Caco-2 (cell line): Measurements from ENCODE around the gene FAP. TPM values are rescaled to one million over a fixed set of nuclear protein-coding genes. Genes with fewer than 3 reads are reported as not detected.

Experiments used
- BruUV-seq: library from RNA; stranded (reverse); fragments of 400-500 nt; replicated peaks from 2 replicates; lab custom pipeline; 2021; lab: Mats Ljungman, UMichigan
- CTCF ChIA-PET: fragments of 300-600 bp; sonication (Branson Sonifier 250); formaldehyde crosslinking; loops from one replicate; lab custom pipeline; 2022; ENCODE audit warnings: antibody characterized with exemption; lab: Charles Lee
- POLR2A ChIA-PET: fragments of 300-600 bp; sonication (Branson Sonifier 250); formaldehyde crosslinking; loops from one replicate; lab custom pipeline; 2022; ENCODE audit warnings: antibody characterized with exemption; lab: Charles Lee
- DNase-seq, 2 experiments: peaks; one replicate each; pipeline versions ENCODE4 v3.0.0 to v3.0.0-alpha.2; 2020 to 2022
- H3K27me3 ChIP-seq: replicated peaks from 2 replicates; pipeline ENCODE4 v1.6.0; 2011; ENCODE audit warnings: low read length; ENCODE audit not compliant: control insufficient read depth, insufficient read depth
- H3K36me3 ChIP-seq: 2 replicates; pipeline ENCODE4 v1.5.1; 2011; ENCODE audit warnings: low read length; ENCODE audit not compliant: control insufficient read depth, insufficient read depth
- H3K4me1 ChIP-seq: fragments of 250-450 bp; sonication (Bioruptor Pico); 2 replicates; pipeline ENCODE4 v1.5.1; 2020; ENCODE audit warnings: mild to moderate bottlenecking
- H3K4me3 ChIP-seq: 2 replicates; pipeline ENCODE4 v1.5.1; 2011; ENCODE audit warnings: low read depth, mild to moderate bottlenecking, control low read depth, low read length
- H3K9me3 ChIP-seq: fragments of 250-450 bp; sonication (Bioruptor Pico); 2 replicates; pipeline ENCODE4 v1.5.1; 2020; ENCODE audit warnings: mild to moderate bottlenecking, moderate library complexity
- H3K27ac Mint-ChIP-seq: one replicate; pipeline ENCODE4 v1.8.0; 2022; ENCODE audit warnings: mixed read lengths; ENCODE audit not compliant: unreplicated experiment
- H3K27me3 Mint-ChIP-seq: one replicate; pipeline ENCODE4 v1.8.0; 2022; ENCODE audit warnings: mixed read lengths; ENCODE audit not compliant: insufficient read depth, unreplicated experiment
- H3K36me3 Mint-ChIP-seq: one replicate; pipeline ENCODE4 v1.8.0; 2022; ENCODE audit warnings: mild to moderate bottlenecking, mixed read lengths; ENCODE audit not compliant: insufficient read depth, unreplicated experiment
- H3K4me1 Mint-ChIP-seq: one replicate; pipeline ENCODE4 v1.8.0; 2022; ENCODE audit warnings: low read depth, mixed read lengths; ENCODE audit not compliant: unreplicated experiment
- H3K4me3 Mint-ChIP-seq: one replicate; pipeline ENCODE4 v1.8.0; 2022; ENCODE audit warnings: mild to moderate bottlenecking, moderate library complexity, mixed read lengths; ENCODE audit not compliant: unreplicated experiment
- H3K9me3 Mint-ChIP-seq: one replicate; pipeline ENCODE4 v1.8.0; 2022; ENCODE audit warnings: mixed read lengths; ENCODE audit not compliant: unreplicated experiment
- intact Hi-C: fragments of 100-400 bp; cut with micrococcal nuclease; formaldehyde crosslinking; loops from one replicate; pipeline ENCODE4 v1.10.0; 2022; ENCODE audit not compliant: unreplicated experiment
- total RNA-seq: library from RNA; stranded (reverse); gene quantifications from 2 replicates; pipeline ENCODE4 v1.2.3, GENCODE V29; 2022
- TF ChIP-seq, protein P1 (sequence below), 2 experiments: fragments of 200-600 bp in 1 of 2; IDR thresholded peaks; 1 replicate in 1 of 2; 2 replicates in 1 of 2; pipeline versions ENCODE4 v1.5.1 to v1.8.0; 2011 to 2022; ENCODE audit warnings: antibody characterized with exemption in 1 of 2, control low read depth in 1 of 2, inconsistent platforms in 1 of 2, low read depth in 1 of 2, low read length in 1 of 2, mild to moderate bottlenecking in 1 of 2, moderate library complexity in 1 of 2; ENCODE audit not compliant: insufficient read depth in 1 of 2, severe bottlenecking in 1 of 2, unreplicated experiment in 1 of 2

Gene FAP
- total RNA-seq, 1 experiment from 2014 or later: not detected

DNA sequence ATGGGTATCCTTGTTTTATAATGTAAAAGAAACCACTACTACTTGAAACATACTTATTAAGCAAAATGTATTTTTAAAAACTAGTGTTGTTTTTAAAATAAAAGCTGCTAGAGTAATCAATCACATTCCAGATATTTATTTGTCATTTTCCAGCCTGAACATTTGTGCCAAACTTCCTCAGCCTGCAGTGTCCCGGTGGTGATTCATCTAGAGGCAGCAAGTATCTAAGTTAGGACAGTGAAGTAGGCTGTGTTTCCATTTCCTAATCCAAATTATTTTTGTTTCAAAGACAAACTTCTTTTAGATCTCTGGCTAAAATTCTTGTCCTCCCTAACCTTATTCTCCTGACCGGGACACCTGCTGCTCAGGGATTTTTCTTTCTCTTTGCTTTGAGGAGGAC, 78.4 kb downstream of the FAP start:
- no peak overlapping the region for H3K27ac Mint-ChIP-seq
- POLR2A ChIA-PET: no interaction called here
- no TSS peak for BruUV-seq

DNA sequence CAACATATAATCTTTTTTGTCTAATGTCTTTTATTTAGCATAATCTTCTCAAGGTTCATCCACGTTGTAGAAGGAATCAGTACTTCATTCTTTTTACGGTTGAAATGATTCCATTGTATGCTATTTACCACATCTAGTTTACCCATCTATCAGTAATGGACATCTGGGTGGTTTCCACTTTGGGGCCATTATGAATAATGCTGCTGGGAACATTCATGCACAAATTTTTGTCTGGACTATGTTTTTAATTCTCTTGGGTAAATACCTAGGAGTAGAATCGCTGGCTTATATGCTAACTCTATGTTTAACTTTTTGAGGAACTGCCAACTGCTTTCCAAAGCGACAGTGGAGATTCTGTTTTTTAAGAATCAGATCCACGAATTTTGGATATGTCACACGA, 83.8 kb downstream of the FAP start:
- Histone ChIP-seq H3K4me3 (no peak overlapping the region), H3K4me1 (no peaks in the 10 kb centered on the region; the same call in 1 of the 2 replicates), H3K9me3 (no peaks in the 10 kb centered on the region), H3K27me3 (no peaks in the 10 kb centered on the region), H3K36me3 (no peaks in the 10 kb centered on the region)
- no peaks in the 10 kb centered on the region for H3K9me3 Mint-ChIP-seq
- POLR2A ChIA-PET: no interaction called here
- TF ChIP-seq, protein P1, sequence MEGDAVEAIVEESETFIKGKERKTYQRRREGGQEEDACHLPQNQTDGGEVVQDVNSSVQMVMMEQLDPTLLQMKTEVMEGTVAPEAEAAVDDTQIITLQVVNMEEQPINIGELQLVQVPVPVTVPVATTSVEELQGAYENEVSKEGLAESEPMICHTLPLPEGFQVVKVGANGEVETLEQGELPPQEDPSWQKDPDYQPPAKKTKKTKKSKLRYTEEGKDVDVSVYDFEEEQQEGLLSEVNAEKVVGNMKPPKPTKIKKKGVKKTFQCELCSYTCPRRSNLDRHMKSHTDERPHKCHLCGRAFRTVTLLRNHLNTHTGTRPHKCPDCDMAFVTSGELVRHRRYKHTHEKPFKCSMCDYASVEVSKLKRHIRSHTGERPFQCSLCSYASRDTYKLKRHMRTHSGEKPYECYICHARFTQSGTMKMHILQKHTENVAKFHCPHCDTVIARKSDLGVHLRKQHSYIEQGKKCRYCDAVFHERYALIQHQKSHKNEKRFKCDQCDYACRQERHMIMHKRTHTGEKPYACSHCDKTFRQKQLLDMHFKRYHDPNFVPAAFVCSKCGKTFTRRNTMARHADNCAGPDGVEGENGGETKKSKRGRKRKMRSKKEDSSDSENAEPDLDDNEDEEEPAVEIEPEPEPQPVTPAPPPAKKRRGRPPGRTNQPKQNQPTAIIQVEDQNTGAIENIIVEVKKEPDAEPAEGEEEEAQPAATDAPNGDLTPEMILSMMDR (IDR thresholded peaks at IDR 0.05; ENCODE audit: insufficient read depth in 1 of 2, low read depth in 1 of 2, low read length in 1 of 2, severe bottlenecking in 1 of 2, unreplicated experiment in 1 of 2): no peak
- CTCF ChIA-PET: interaction anchor here (0.6 to 1.2 kb wide), 2 partner anchors 139 to 142 kb away, joined by 3 read pairs; no protein-coding TSS in a partner anchor
- no peaks in the 10 kb centered on the region for H3K4me1 Mint-ChIP-seq
- no TSS peak for BruUV-seq
- no peak overlapping the region for H3K27ac Mint-ChIP-seq
- no peaks in the 10 kb centered on the region for H3K27me3 Mint-ChIP-seq
- H3K4me3 Mint-ChIP-seq: no peak overlapping the region
- intact Hi-C loops: no loop called here
- H3K36me3 Mint-ChIP-seq: no peaks in the 10 kb centered on the region
- no peak for DNase-seq

More for the DNA sequence above, 78.4 kb downstream of the FAP start:
- no peak overlapping the region for H3K4me3 Mint-ChIP-seq
- H3K27me3 Mint-ChIP-seq: peaks cover 6% of the 10 kb centered on the region
- no peaks in the 10 kb centered on the region for H3K27me3 ChIP-seq
- no peaks in the 10 kb centered on the region for H3K36me3 ChIP-seq
- CTCF ChIA-PET: no interaction called here
- H3K4me1 Mint-ChIP-seq: no peaks in the 10 kb centered on the region
- intact Hi-C loops: no loop called here
- H3K36me3 Mint-ChIP-seq: no peaks in the 10 kb centered on the region
- H3K9me3 ChIP-seq: no peaks in the 10 kb centered on the region
- no peaks in the 10 kb centered on the region for H3K9me3 Mint-ChIP-seq
- no peaks in the 10 kb centered on the region; the same call in 1 of the 2 replicates for H3K4me1 ChIP-seq
- no peak for DNase-seq
- H3K4me3 ChIP-seq: no peak overlapping the region
- TF ChIP-seq, protein P1 (IDR thresholded peaks at IDR 0.05; ENCODE audit: insufficient read depth in 1 of 2, low read depth in 1 of 2, low read length in 1 of 2, severe bottlenecking in 1 of 2, unreplicated experiment in 1 of 2): no peak

DNA sequence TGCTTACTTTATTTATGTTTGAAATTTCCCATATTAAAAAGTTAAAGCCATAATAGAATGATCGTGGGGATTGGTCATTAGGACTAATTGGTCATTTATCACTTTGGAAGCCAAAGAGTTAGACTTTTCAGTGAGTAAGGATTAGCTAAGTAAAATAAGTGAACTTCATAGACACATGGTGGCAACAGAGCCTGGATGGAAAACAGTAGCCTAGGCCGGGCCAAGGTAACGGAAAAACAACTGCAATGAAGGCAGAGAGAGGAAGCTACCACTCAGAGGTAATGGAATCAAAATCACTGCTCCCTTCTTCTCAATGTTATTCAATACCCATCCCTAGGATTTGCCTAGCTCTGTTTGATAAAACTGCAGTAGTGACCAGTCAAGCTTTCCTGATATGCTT, 87.1 kb downstream of the FAP start:
- POLR2A ChIA-PET: no interaction called here
- no peaks in the 10 kb centered on the region for H3K36me3 ChIP-seq
- Mint-ChIP-seq H3K9me3 (no peaks in the 10 kb centered on the region), H3K27ac (no peak overlapping the region), H3K27me3 (peaks cover 5% of the 10 kb centered on the region), H3K36me3 (no peaks in the 10 kb centered on the region), H3K4me3 (no peak overlapping the region), H3K4me1 (no peaks in the 10 kb centered on the region)
- CTCF ChIA-PET: no interaction called here
- TF ChIP-seq, protein P1 (IDR thresholded peaks at IDR 0.05; ENCODE audit: insufficient read depth in 1 of 2, low read depth in 1 of 2, low read length in 1 of 2, severe bottlenecking in 1 of 2, unreplicated experiment in 1 of 2): no peak
- no peaks in the 10 kb centered on the region; the same call in 1 of the 2 replicates for H3K4me1 ChIP-seq
- intact Hi-C loops: loop anchor here (2.0 kb wide), 1 partner anchor 33 kb away; no protein-coding TSS in a partner anchor
- H3K27me3 ChIP-seq: no peaks in the 10 kb centered on the region
- no peak overlapping the region for H3K4me3 ChIP-seq
- no peak for DNase-seq
- no peaks in the 10 kb centered on the region for H3K9me3 ChIP-seq
- no TSS peak for BruUV-seq
